ENCODE results near the gene KCNQ5. TPM values are rescaled to one million over a fixed set of nuclear protein-coding genes. Genes with fewer than 3 reads are reported as not detected.

Gene KCNQ5
- total RNA-seq, 1 experiment from 2014 or later: not detected

- BruUV-seq (replicated peaks): no TSS peak
- no peak overlapping the region for H3K9ac ChIP-seq (ENCODE audit: low read length)
- H4K20me1 ChIP-seq (ENCODE audit: insufficient read depth): no peaks in the 10 kb centered on the region
- H3K79me2 ChIP-seq (ENCODE audit: insufficient read depth, low read length): no peaks in the 10 kb centered on the region
- POLR2A ChIA-PET: no interaction called here
- DNase-seq (ENCODE audit: low read depth, low spot score) (no peak), ATAC-seq (no peak)
- no peak overlapping the region for H3K27ac ChIP-seq (ENCODE audit: low read depth, low read length)
- H3K36me3 ChIP-seq (ENCODE audit: control insufficient read depth in 1 of 2, insufficient read depth in 2 of 2, low read length in 2 of 2): no peaks in the 10 kb centered on the region
- no peaks in the 10 kb centered on the region for H3K9me2 ChIP-seq (ENCODE audit: insufficient read depth)
- no peak for TF ChIP-seq EZH2 (IDR thresholded peaks at IDR 0.05)
- TF ChIP-seq CTCF (IDR thresholded peaks at IDR 0.05 in 2 of 3, conservative IDR thresholded peaks at IDR 0.05 in 1 of 3; ENCODE audit: borderline replicate concordance in 1 of 3, insufficient read depth in 1 of 3, low read depth in 2 of 3, low read length in 2 of 3): no peak
- no peak for TF ChIP-seq TCF7L2 (IDR thresholded peaks at IDR 0.05; ENCODE audit: borderline replicate concordance, extremely low read depth, insufficient read depth, insufficient read length)
- TF ChIP-seq REST (IDR thresholded peaks at IDR 0.05; ENCODE audit: low read depth): no peak
- no peak for TF ChIP-seq JUND (IDR thresholded peaks at IDR 0.05)
- TF ChIP-seq ATF3 (IDR thresholded peaks at IDR 0.05): no peak
- TF ChIP-seq MAX (IDR thresholded peaks at IDR 0.05): no peak
- no peak for TF ChIP-seq ZBTB33 (IDR thresholded peaks at IDR 0.05; ENCODE audit: extremely low read depth, insufficient replicate concordance, low read length)
- H3K4me3 ChIP-seq (replicated peaks in 1 of 2; ENCODE audit: low read depth in 1 of 2, low read length in 2 of 2): no peak overlapping the region
- no peak overlapping the region for H2AFZ ChIP-seq (ENCODE audit: low read depth, low read length, poor library complexity, severe bottlenecking)
- CTCF ChIA-PET: no interaction called here
- peaks cover 66% of the 10 kb centered on the region for H3K27me3 ChIP-seq (ENCODE audit: insufficient read depth, low read length)
- H3K9me3 ChIP-seq (ENCODE audit: control insufficient read depth in 1 of 2, insufficient read depth in 1 of 2, low read depth in 1 of 2, low read length in 2 of 2): no peaks in the 10 kb centered on the region
- intact Hi-C loops (cut with micrococcal nuclease): no loop called here
- RAD21 ChIA-PET (ENCODE audit: low non-redundant PET in 1 of 2, low total read pairs in 2 of 2, uncharacterized antibody in 2 of 2, unreplicated experiment in 2 of 2): no interaction called here
- H3K4me2 ChIP-seq (ENCODE audit: low read length): no peak overlapping the region
- H3K4me1 ChIP-seq (ENCODE audit: control insufficient read depth in 1 of 2, insufficient read depth in 2 of 2, low read length in 2 of 2): no peaks in the 10 kb centered on the region
Observed at GRCh38 chr6:73116330-73116729, 494.5 kb downstream of the KCNQ5 start.

All from HCT116 (cell line).